ENCODE data around the gene PPP1R16B.
A peak's percentile ranks its signal among the peaks of the same experiment; 100 is the strongest.

Gene PPP1R16B

DNA sequence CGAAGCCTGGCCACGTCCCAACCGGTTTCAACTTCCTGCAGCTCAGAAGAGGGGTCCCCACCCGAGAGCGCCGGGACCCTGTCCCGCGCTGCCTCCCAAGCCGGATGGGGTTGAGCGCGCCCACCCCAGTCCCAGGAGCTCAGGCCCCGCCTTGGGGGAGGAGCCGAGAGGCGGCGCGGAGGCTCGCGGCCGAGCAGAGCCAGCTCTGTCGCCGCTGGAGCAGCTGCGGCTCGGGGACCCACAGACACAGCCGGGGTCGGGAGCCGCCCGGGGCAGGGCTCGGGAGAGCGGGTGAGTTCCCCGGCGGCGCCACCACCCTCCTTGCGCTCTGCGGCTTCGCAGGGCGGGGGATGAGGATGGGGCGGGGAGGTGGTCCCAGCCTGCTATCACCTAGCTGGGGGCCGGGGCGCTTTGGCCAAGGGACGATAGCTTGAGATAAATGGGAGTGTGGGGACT lies at the start of gene PPP1R16B:
PPP1R16B (plus strand) TSS at position 196 of the 456 bp plus-strand sequence. CDS start 30,229 bp downstream, outside the sequence.
- Mint-ChIP-seq H3K4me3 (peak within 1 kb of the TSS; percentile 92), H3K4me1 (peaks cover 30% of the 10 kb centered on the region), H3K36me3 (peaks cover 9% of the 10 kb centered on the region), H3K27ac (peak within 1 kb of the TSS; percentile 92), H3K9me3 (no peaks in the 10 kb centered on the region), H3K27me3 (no peaks in the 10 kb centered on the region)
- DNase-seq (ENCODE audit: low spot score in 2 of 2) (peak; percentile 70 to 79), ATAC-seq (ENCODE audit: low read depth) (peak; percentile 58)

- Mint-ChIP-seq H3K4me1 (peaks cover 3% of the 10 kb centered on the region), H3K4me3 (no peak overlapping the region), H3K9me3 (no peaks in the 10 kb centered on the region), H3K36me3 (peaks cover 43% of the 10 kb centered on the region), H3K27me3 (no peaks in the 10 kb centered on the region), H3K27ac (no peak overlapping the region)
- ATAC-seq (ENCODE audit: low read depth) (no peak), DNase-seq (ENCODE audit: low spot score in 2 of 2) (no peak)
Measured at GRCh38 chr20:38757145-38757775, 48.2 kb upstream of the PPP1R16B start.

GRCh38 chr20:38759106-38759505 lies 46.4 kb upstream of the PPP1R16B start:
- H3K4me1 Mint-ChIP-seq, result peaks cover 3% of the 10 kb centered on the region
- peaks cover 46% of the 10 kb centered on the region for H3K36me3 Mint-ChIP-seq
- no peaks in the 10 kb centered on the region for H3K27me3 Mint-ChIP-seq
- H3K9me3 Mint-ChIP-seq, result no peaks in the 10 kb centered on the region
- ATAC-seq (ENCODE audit: low read depth), result no peak
- DNase-seq (ENCODE audit: low spot score in 2 of 2), result no peak
- H3K27ac Mint-ChIP-seq, result no peak overlapping the region
- H3K4me3 Mint-ChIP-seq, result no peak overlapping the region

DNA sequence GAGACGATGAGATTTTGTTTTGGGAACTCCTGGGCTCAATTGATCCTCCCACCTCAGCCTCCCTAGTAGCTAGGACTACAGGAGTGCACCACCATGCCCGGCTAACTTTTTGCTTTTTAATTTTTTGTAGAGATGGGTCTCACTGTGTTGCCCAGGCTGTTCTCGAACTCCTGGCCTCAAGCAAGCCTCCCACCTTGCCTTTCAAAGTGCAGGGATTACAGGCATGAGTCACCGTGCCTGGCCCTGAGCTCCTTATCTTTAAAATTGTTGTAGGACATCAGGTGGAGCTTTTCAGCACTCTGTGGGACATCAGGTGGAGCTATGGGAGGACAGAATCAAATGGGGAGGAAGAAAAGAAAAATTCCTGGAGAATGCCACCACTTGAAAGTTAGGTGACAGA lies 44.5 kb upstream of the PPP1R16B start:
- Mint-ChIP-seq H3K27me3 (no peaks in the 10 kb centered on the region), H3K27ac (no peak overlapping the region), H3K4me1 (peaks cover 3% of the 10 kb centered on the region), H3K4me3 (no peak overlapping the region), H3K9me3 (no peaks in the 10 kb centered on the region), H3K36me3 (peaks cover 51% of the 10 kb centered on the region)
- DNase-seq (ENCODE audit: low spot score in 2 of 2) (no peak), ATAC-seq (ENCODE audit: low read depth) (no peak)

DNA sequence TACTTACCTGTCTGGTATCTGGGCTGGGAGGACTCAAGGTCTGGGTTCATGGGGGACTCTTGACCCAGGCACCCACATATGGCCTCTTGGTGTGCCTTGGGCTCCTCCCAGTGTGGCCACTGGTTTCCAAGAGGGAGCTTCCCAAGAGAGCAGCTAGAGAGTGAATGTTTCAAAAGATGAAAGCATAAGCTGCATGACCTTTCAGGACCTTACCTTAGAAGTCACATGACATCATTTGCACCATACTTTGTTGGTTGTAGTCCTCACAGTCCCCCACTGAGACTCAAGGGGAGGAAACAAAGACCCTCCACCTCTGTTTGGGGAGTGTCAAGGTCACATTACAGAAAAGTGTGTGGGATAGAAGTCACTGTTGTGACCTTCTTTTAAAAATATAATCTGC lies 43.3 kb upstream of the PPP1R16B start:
- Mint-ChIP-seq H3K9me3 (no peaks in the 10 kb centered on the region), H3K27me3 (no peaks in the 10 kb centered on the region), H3K36me3 (peaks cover 49% of the 10 kb centered on the region), H3K4me3 (no peak overlapping the region), H3K4me1 (peaks cover 3% of the 10 kb centered on the region), H3K27ac (no peak overlapping the region)
- ATAC-seq (ENCODE audit: low read depth), result no peak
- no peak for DNase-seq (ENCODE audit: low spot score in 2 of 2)

DNA sequence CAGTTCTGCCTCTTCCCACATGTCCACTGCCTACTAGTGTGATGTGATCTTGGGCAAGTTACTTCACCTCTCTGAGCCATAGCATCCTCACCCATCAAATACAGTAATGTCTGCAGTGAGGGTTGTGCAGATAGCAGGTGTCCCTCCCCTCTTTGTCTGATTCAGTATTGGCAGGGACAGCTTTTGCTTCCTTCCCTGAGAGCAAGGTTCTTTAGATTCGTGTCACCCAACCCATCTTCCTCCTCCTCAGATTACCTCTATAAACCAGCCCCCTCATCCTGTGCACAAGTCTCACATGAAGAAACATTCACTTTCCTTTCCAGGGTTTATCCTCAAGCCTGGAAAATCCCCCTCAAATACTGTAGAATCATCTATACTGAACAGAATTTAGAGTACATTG lies 41.9 kb upstream of the PPP1R16B start:
- Mint-ChIP-seq H3K4me3 (no peak overlapping the region), H3K27ac (peak overlapping the region; percentile 40), H3K36me3 (peaks cover 51% of the 10 kb centered on the region), H3K9me3 (no peaks in the 10 kb centered on the region), H3K4me1 (peaks cover 3% of the 10 kb centered on the region), H3K27me3 (no peaks in the 10 kb centered on the region)
- no peak for DNase-seq (ENCODE audit: low spot score in 2 of 2)
- ATAC-seq (ENCODE audit: low read depth), result no peak

GRCh38 chr20:38764567-38765318 lies 40.8 kb upstream of the PPP1R16B start:
- Mint-ChIP-seq H3K27ac (peak overlapping the region; percentile 40), H3K4me1 (peaks cover 9% of the 10 kb centered on the region)

GRCh38 chr20:38766071-38766470 lies 39.4 kb upstream of the PPP1R16B start:
- Mint-ChIP-seq H3K27ac (no peak overlapping the region), H3K27me3 (no peaks in the 10 kb centered on the region), H3K36me3 (peaks cover 48% of the 10 kb centered on the region), H3K4me1 (peaks cover 13% of the 10 kb centered on the region), H3K4me3 (no peak overlapping the region), H3K9me3 (no peaks in the 10 kb centered on the region)
- DNase-seq (ENCODE audit: low spot score in 2 of 2) (no peak), ATAC-seq (ENCODE audit: low read depth) (no peak)

More at GRCh38 chr20:38764567-38765318, 40.8 kb upstream of the PPP1R16B start:
- DNase-seq (ENCODE audit: low spot score in 2 of 2) (no peak), ATAC-seq (ENCODE audit: low read depth) (no peak)
- no peak overlapping the region for H3K4me3 Mint-ChIP-seq
- no peaks in the 10 kb centered on the region for H3K9me3 Mint-ChIP-seq
- peaks cover 53% of the 10 kb centered on the region for H3K36me3 Mint-ChIP-seq
- H3K27me3 Mint-ChIP-seq, result no peaks in the 10 kb centered on the region

DNA sequence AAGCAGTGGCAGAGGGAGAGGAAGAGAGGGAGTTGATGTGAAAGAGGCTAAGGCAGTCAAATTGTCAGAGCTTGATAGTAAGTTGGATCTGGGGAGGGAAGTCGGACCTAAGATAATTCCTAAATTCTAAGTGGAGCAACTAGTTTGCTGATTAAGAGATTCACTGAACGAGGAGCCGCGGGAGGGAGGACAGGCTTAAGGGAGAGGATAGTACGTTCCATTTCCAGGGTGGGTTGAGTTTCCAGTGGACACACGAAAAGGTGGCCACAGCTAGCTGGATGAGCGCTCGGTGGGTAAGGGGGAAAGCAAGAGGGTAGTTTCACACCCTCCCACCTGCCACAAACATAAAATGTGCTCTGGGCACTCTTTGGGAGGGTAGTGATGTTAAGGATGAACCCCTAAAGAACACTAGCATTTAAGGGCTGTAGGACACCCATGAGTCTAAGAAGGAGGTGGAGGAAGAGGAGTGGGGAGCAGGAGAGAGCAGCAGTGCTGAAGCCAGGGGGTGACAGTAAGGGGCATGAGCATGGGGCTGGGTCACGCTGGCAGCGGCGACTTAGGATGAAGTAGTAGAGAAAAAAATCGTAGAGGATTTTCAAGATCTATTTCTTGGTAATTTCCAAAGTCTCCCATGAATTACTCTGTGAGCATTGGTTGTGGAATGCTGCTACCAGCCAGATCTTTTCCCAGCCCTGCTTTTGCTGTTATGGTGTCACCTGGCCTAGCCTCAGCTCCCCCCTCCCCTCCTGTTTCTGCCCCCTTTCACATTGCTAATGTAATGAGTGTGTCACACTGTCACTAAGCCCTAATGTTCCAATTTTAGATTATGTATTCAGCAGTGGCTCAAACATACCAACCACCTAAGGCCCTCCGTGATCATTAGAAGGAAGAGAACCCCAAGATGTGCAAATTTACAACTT lies 35.9 kb upstream of the PPP1R16B start:
- ATAC-seq (ENCODE audit: low read depth), result no peak
- peaks cover 53% of the 10 kb centered on the region for H3K36me3 Mint-ChIP-seq
- H3K27ac Mint-ChIP-seq, result peak overlapping the region; percentile 25

DNA sequence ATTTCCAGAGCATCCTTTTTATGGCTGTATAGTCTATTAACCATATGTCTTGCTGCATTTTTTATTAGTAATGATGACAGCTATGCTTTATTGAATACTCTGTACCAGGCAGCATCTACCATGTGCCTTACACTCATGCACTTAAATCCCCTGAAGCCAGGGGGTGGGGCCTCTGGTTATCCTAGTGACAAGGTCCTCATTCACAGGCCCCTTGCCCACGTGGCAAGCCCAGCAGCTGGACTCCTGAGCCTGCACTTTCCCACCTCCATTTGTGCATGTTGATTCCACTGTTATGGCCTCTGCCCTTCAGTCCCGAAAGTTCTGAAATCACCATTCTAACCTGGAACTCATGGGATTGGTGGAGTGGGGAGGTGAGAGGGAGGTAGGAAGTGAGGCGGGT lies 35.0 kb upstream of the PPP1R16B start:
- H3K27ac Mint-ChIP-seq, result no peak overlapping the region
- no peak for ATAC-seq (ENCODE audit: low read depth)

More for the DNA sequence above, 35.9 kb upstream of the PPP1R16B start:
- no peak for DNase-seq (ENCODE audit: low spot score in 2 of 2)
- Mint-ChIP-seq H3K9me3 (peaks cover 10% of the 10 kb centered on the region), H3K4me1 (peaks cover 10% of the 10 kb centered on the region), H3K27me3 (no peaks in the 10 kb centered on the region), H3K4me3 (no peak overlapping the region)

DNA sequence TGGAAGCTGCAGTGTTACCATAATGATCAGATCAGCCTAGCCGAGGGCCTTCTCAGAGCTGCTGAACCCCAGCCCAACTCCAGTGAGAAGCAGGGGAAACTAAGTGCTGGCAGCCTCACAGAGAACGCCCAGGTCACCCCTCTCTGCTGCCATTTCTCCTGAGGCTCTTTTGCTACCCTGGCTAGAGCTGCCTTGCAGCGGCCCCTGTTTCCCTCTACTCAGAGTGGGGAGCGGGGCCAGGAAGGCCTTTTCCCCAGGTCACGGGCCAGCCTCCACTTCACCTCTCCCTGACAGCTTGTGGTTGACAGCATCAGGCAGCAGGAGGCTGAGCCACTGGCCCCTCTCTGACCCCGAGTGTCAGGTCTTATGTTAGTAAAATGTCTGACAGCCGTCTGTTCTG lies 34.5 kb upstream of the PPP1R16B start:
- peaks cover 10% of the 10 kb centered on the region for H3K9me3 Mint-ChIP-seq
- H3K4me3 Mint-ChIP-seq, result no peak overlapping the region
- no peak for ATAC-seq (ENCODE audit: low read depth)
- no peaks in the 10 kb centered on the region for H3K27me3 Mint-ChIP-seq
- H3K4me1 Mint-ChIP-seq, result peaks cover 10% of the 10 kb centered on the region
- no peak for DNase-seq (ENCODE audit: low spot score in 2 of 2)
- peaks cover 48% of the 10 kb centered on the region for H3K36me3 Mint-ChIP-seq
- no peak overlapping the region for H3K27ac Mint-ChIP-seq

More for the DNA sequence above, 35.0 kb upstream of the PPP1R16B start:
- no peaks in the 10 kb centered on the region for H3K27me3 Mint-ChIP-seq
- H3K36me3 Mint-ChIP-seq, result peaks cover 53% of the 10 kb centered on the region
- H3K4me3 Mint-ChIP-seq, result no peak overlapping the region
- DNase-seq (ENCODE audit: low spot score in 2 of 2), result no peak
- peaks cover 10% of the 10 kb centered on the region for H3K9me3 Mint-ChIP-seq
- peaks cover 10% of the 10 kb centered on the region for H3K4me1 Mint-ChIP-seq

GRCh38 chr20:38771621-38772020 lies 33.9 kb upstream of the PPP1R16B start:
- H3K27ac Mint-ChIP-seq, result no peak overlapping the region
- peaks cover 46% of the 10 kb centered on the region for H3K36me3 Mint-ChIP-seq

GRCh38 chr20:38774167-38774566 lies 31.3 kb upstream of the PPP1R16B start:
- peak overlapping the region; percentile 1 for H3K27ac Mint-ChIP-seq
- peaks cover 39% of the 10 kb centered on the region for H3K36me3 Mint-ChIP-seq
- H3K4me3 Mint-ChIP-seq, result no peak overlapping the region
- no peaks in the 10 kb centered on the region for H3K27me3 Mint-ChIP-seq
- ATAC-seq (ENCODE audit: low read depth) (peak; percentile 74), DNase-seq (ENCODE audit: low spot score in 2 of 2) (no peak)
- H3K4me1 Mint-ChIP-seq, result peaks cover 9% of the 10 kb centered on the region
- H3K9me3 Mint-ChIP-seq, result peaks cover 10% of the 10 kb centered on the region

More at GRCh38 chr20:38771621-38772020, 33.9 kb upstream of the PPP1R16B start:
- ATAC-seq (ENCODE audit: low read depth) (no peak), DNase-seq (ENCODE audit: low spot score in 2 of 2) (no peak)
- Mint-ChIP-seq H3K4me1 (peaks cover 10% of the 10 kb centered on the region), H3K4me3 (no peak overlapping the region), H3K9me3 (peaks cover 10% of the 10 kb centered on the region), H3K27me3 (no peaks in the 10 kb centered on the region)

DNA sequence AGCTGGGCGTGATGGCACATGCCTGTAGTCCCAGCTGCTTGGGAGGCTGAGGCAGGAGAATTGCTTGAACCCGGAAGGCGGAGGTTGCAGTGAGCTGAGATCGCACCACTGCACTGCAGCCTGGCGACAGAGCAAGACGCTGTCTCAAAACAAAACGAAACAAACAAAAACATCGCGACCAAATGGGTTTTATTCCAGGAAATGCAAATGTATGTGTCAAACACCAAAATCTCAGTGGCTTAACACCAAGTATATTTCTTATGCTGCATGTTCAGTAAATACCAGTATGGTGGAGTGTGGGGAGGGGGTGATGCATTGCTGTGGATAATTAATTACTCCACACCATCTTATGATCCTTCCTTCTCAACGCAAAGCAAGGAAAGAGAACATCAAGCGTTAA lies 29.1 kb upstream of the PPP1R16B start:
- Mint-ChIP-seq H3K4me3 (peak overlapping the region; percentile 58), H3K27ac (peak overlapping the region; percentile 35), H3K9me3 (peaks cover 10% of the 10 kb centered on the region), H3K4me1 (no peaks in the 10 kb centered on the region), H3K27me3 (no peaks in the 10 kb centered on the region), H3K36me3 (peaks cover 24% of the 10 kb centered on the region)
- DNase-seq (ENCODE audit: low spot score in 2 of 2), result no peak
- peak; percentile 53 for ATAC-seq (ENCODE audit: low read depth)

Data from memory B cell (primary cell).